ENCODE results near the gene SLC25A26. TPM values are rescaled to one million over a fixed set of nuclear protein-coding genes. Genes with fewer than 3 reads are reported as not detected.

Gene SLC25A26
- total and polyA plus RNA-seq, 12 donors: 12.1 to 44.2 (median 31.0) TPM

DNA sequence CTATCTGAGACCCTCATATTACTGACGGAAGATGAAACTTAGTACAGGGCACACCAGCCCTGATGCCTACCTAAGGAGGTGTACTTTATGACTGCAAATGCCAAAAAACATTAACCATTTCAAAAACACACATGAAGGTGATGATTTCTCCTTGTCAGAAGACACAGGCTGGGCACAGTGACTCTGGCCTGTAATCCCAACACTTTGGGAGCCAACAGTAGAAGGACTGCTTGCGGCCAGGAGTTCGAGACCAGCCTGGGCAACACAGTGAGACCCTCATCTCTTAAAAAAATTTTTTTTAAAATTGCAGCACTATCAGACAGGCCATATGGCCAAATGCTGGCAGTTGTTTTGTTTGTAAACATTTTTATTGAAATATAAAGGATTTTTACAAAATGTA lies 206.6 kb downstream of the SLC25A26 start:
- Histone ChIP-seq H3K4me3 (no peak overlapping the region), H3K36me3 (no peaks in the 10 kb centered on the region), H3K27me3 (no peaks in the 10 kb centered on the region), H3K27ac (peak overlapping the region in 3 of 10 donors; percentile 6 to 87 (median 64)), H3K9me3 (peaks cover 0 to 2% (median 0%) of the 10 kb centered on the region in 11 donors), H3K4me1 (peaks cover 22 to 96% (median 73%) of the 10 kb centered on the region in 9 donors)
- 93 to 94% methylated on average over 3 of the region's 3 CpGs for WGBS, 2 donors
- DNase-seq (no peak), ATAC-seq (no peak)
- TF ChIP-seq, protein P1, sequence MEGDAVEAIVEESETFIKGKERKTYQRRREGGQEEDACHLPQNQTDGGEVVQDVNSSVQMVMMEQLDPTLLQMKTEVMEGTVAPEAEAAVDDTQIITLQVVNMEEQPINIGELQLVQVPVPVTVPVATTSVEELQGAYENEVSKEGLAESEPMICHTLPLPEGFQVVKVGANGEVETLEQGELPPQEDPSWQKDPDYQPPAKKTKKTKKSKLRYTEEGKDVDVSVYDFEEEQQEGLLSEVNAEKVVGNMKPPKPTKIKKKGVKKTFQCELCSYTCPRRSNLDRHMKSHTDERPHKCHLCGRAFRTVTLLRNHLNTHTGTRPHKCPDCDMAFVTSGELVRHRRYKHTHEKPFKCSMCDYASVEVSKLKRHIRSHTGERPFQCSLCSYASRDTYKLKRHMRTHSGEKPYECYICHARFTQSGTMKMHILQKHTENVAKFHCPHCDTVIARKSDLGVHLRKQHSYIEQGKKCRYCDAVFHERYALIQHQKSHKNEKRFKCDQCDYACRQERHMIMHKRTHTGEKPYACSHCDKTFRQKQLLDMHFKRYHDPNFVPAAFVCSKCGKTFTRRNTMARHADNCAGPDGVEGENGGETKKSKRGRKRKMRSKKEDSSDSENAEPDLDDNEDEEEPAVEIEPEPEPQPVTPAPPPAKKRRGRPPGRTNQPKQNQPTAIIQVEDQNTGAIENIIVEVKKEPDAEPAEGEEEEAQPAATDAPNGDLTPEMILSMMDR (IDR thresholded peaks at IDR 0.05): no peak
- intact Hi-C loops (cut with DNase I): no loop called here

DNA sequence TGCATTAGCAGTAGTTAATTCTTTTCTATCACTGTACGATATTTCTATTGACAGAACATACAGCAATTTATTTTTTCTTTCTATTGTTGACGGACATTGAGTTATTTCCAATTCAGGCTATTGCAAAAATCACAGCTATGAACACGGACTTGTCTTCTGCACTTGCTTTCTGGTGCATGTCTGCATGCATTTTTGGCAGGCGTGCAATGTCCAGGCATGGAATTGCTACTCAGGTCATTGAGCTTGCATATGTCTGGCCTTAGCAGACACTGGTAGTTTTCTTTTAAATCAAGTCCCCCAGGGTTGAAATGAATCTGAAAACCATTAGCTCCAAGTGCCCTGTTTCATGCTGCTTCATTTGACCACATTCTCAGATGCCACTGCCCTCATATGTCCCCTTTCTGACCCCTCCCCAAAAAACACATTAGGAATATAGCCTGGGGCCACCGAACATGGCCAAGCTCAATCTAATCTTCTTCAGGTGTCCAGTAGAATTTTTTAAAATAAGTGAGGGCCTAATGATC lies 207.2 kb downstream of the SLC25A26 start:
- peak overlapping the region in 9 of 10 donors; percentile 6 to 87 (median 63) for H3K27ac ChIP-seq
- no peaks in the 10 kb centered on the region for H3K27me3 ChIP-seq
- no peak overlapping the region for H3K4me3 ChIP-seq
- DNase-seq: no peak
- no peaks in the 10 kb centered on the region for H3K9me3 ChIP-seq
- no peak for ATAC-seq
- TF ChIP-seq, protein P1 (IDR thresholded peaks at IDR 0.05): no peak
- intact Hi-C loops (cut with DNase I): no loop called here
- H3K4me1 ChIP-seq: peaks cover 24 to 99% (median 79%) of the 10 kb centered on the region in 9 donors
- no peaks in the 10 kb centered on the region for H3K36me3 ChIP-seq
- 69 to 74% methylated on average over 5 of the region's 5 CpGs for WGBS, 2 donors

Other genes starting within 250 kb of the SLC25A26 start
- gene MAGI1, start 182.1 kb upstream of the SLC25A26 start, total RNA-seq: 10 to 100 TPM; 19.4 to 58.2 (median 43.6) TPM
- gene MAGI1, start 182.1 kb upstream of the SLC25A26 start, polyA plus RNA-seq: 10 to 100 TPM in 1 of 2 donors, 1 to 10 TPM in 1; 5.7 to 21.9 TPM

Data from heart right ventricle (tissue), 16 donors.